GM12878 (cell line): ENCODE data around the gene AARSD1. TPM values are rescaled to one million over a fixed set of nuclear protein-coding genes. Genes with fewer than 3 reads are reported as not detected.
A peak's percentile ranks its signal among the peaks of the same experiment; 100 is the strongest.

Source experiments
- CHD4 ChIP-seq: fragments of 200-600 bp; sonication (generic); IDR thresholded peaks from 2 replicates; pipeline ENCODE4 v1.6.1; 2016; ENCODE audit warnings: mild to moderate bottlenecking
- FOS ChIP-seq: IDR thresholded peaks from 3 replicates; pipeline ENCODE4 v1.6.1; 2011; ENCODE audit warnings: borderline replicate concordance; ENCODE audit not compliant: insufficient read length; ENCODE audit errors: extremely low read depth
- IKZF1 ChIP-seq: fragments of 450-650 bp; conservative IDR thresholded peaks from 2 replicates; pipeline ENCODE4 v1.6.1; 2017; ENCODE audit warnings: antibody characterized with exemption, mild to moderate bottlenecking
- JUNB ChIP-seq: IDR thresholded peaks from 2 replicates; pipeline ENCODE4 v1.6.1; 2016; ENCODE audit warnings: antibody characterized with exemption, mild to moderate bottlenecking
- MTA2 ChIP-seq: fragments of 450-650 bp; IDR thresholded peaks from 2 replicates; pipeline ENCODE4 v1.6.1; 2016; ENCODE audit warnings: low read depth, mild to moderate bottlenecking, moderate library complexity
- PAX5 ChIP-seq: IDR thresholded peaks from 2 replicates; pipeline ENCODE4 v1.6.1; 2011; ENCODE audit warnings: low read depth, low read length, borderline replicate concordance
- RELA ChIP-seq: fragments of 450-650 bp; IDR thresholded peaks from 2 replicates; pipeline ENCODE4 v1.8.0; 2014; ENCODE audit warnings: borderline replicate concordance; ENCODE audit not compliant: partially characterized antibody
- REST ChIP-seq: IDR thresholded peaks from 2 replicates; pipeline ENCODE4 v1.6.1; 2012; ENCODE audit warnings: mild to moderate bottlenecking, low read depth, low read length
- RFX5 ChIP-seq: IDR thresholded peaks from 2 replicates; pipeline ENCODE4 v1.6.1; 2011; ENCODE audit warnings: low read depth, low read length, improper control_type of control experiment
- SMAD5 ChIP-seq: IDR thresholded peaks from 2 replicates; pipeline ENCODE4 v1.6.1; 2016; ENCODE audit warnings: antibody characterized with exemption, low read depth
- SMC3 ChIP-seq: IDR thresholded peaks from 2 replicates; pipeline ENCODE4 v1.6.1; 2011; ENCODE audit warnings: low read length, improper control_type of control experiment, borderline replicate concordance
- SP1 ChIP-seq: IDR thresholded peaks from one replicate; pipeline ENCODE4 v1.6.1; 2011; ENCODE audit warnings: low read depth, low read length
- ZNF217 ChIP-seq: fragments of 450-650 bp; IDR thresholded peaks from 2 replicates; pipeline ENCODE4 v1.6.1; 2017; ENCODE audit warnings: antibody characterized with exemption, mild to moderate bottlenecking
- polyA plus RNA-seq, 11 experiments: library from polyadenylated mRNA; depleted of rRNA in 4 of 11; unstranded in 6 of 11; stranded (reverse) in 5 of 11; fragments of >200 nt; fragmentation: Nextera tagmentation in 4 of 11; fragmentation: Illumina TruSeq in 1 of 11; extraction: Ambion mirVana in 4 of 11; extraction: Trizol in 1 of 11; gene quantifications; 1 replicate in 1 of 11; 2 replicates in 10 of 11; pipeline versions ENCODE4 v1.2.1 to v1.2.3, GENCODE V29; 2011 to 2016; ENCODE audit warnings: inconsistent platforms in 2 of 11, missing spikeins in 2 of 11, low read depth in 1 of 11
- total RNA-seq, 4 experiments: library from RNA; depleted of rRNA in 3 of 4; stranded (reverse); fragments of >200 nt in 3 of 4; fragmentation: Illumina TruSeq in 1 of 4; extraction: Trizol in 1 of 4; gene quantifications; 2 replicates each; pipeline versions ENCODE4 v1.2.1 to v1.2.3, GENCODE V29; 2013 to 2021
- TF ChIP-seq, protein P1 (sequence below): fragments of 450-650 bp; IDR thresholded peaks from 2 replicates; pipeline ENCODE4 v1.6.1; 2017; ENCODE audit warnings: mild to moderate bottlenecking, low read depth, inconsistent platforms; ENCODE audit not compliant: poor library complexity, severe bottlenecking
- TF ChIP-seq, protein P2 (sequence below): IDR thresholded peaks from 2 replicates; pipeline ENCODE4 v1.6.1; 2012; ENCODE audit warnings: improper control_type of control experiment, low read depth, low read length; ENCODE audit not compliant: insufficient replicate concordance
- TF ChIP-seq, protein P3 (sequence below): fragments of 450-650 bp; IDR thresholded peaks from 2 replicates; pipeline ENCODE4 v1.6.1; 2017; ENCODE audit warnings: mild to moderate bottlenecking

Gene AARSD1
- total and polyA plus RNA-seq, 10 of the 15 experiments (the other 5 are each of a cell fraction or from before 2014, with no cell fraction given): 32.2 to 86.2 (median 52.8) TPM

DNA sequence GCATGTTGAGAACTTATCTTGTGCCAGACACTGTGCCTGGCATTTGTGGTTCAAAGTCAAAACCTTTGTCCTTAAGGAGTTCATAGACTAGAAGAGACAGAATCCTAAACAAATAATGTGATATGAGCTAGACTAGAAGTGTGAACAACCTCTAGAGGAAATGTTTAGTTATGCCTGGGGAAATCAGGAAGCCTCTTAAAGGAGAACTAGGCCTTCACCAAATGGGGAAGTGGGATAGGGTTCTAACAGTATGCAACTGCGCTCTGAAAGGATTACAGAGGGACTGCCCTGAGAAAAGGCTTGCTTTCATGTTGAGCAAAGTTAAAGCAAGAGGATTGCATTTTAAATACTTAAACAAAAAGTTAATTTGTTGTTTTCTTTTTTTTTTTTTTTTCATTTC lies 21.0 kb upstream of the AARSD1 start (continued):
- no peak for TF ChIP-seq JUNB
- TF ChIP-seq, protein P1, sequence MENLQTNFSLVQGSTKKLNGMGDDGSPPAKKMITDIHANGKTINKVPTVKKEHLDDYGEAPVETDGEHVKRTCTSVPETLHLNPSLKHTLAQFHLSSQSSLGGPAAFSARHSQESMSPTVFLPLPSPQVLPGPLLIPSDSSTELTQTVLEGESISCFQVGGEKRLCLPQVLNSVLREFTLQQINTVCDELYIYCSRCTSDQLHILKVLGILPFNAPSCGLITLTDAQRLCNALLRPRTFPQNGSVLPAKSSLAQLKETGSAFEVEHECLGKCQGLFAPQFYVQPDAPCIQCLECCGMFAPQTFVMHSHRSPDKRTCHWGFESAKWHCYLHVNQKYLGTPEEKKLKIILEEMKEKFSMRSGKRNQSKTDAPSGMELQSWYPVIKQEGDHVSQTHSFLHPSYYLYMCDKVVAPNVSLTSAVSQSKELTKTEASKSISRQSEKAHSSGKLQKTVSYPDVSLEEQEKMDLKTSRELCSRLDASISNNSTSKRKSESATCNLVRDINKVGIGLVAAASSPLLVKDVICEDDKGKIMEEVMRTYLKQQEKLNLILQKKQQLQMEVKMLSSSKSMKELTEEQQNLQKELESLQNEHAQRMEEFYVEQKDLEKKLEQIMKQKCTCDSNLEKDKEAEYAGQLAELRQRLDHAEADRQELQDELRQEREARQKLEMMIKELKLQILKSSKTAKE: no peak
- TF ChIP-seq SMAD5: no peak
- TF ChIP-seq CHD4: no peak
- no peak for TF ChIP-seq SP1
- TF ChIP-seq RELA: no peak
- peak; percentile 91 for TF ChIP-seq PAX5
- TF ChIP-seq, protein P2, sequence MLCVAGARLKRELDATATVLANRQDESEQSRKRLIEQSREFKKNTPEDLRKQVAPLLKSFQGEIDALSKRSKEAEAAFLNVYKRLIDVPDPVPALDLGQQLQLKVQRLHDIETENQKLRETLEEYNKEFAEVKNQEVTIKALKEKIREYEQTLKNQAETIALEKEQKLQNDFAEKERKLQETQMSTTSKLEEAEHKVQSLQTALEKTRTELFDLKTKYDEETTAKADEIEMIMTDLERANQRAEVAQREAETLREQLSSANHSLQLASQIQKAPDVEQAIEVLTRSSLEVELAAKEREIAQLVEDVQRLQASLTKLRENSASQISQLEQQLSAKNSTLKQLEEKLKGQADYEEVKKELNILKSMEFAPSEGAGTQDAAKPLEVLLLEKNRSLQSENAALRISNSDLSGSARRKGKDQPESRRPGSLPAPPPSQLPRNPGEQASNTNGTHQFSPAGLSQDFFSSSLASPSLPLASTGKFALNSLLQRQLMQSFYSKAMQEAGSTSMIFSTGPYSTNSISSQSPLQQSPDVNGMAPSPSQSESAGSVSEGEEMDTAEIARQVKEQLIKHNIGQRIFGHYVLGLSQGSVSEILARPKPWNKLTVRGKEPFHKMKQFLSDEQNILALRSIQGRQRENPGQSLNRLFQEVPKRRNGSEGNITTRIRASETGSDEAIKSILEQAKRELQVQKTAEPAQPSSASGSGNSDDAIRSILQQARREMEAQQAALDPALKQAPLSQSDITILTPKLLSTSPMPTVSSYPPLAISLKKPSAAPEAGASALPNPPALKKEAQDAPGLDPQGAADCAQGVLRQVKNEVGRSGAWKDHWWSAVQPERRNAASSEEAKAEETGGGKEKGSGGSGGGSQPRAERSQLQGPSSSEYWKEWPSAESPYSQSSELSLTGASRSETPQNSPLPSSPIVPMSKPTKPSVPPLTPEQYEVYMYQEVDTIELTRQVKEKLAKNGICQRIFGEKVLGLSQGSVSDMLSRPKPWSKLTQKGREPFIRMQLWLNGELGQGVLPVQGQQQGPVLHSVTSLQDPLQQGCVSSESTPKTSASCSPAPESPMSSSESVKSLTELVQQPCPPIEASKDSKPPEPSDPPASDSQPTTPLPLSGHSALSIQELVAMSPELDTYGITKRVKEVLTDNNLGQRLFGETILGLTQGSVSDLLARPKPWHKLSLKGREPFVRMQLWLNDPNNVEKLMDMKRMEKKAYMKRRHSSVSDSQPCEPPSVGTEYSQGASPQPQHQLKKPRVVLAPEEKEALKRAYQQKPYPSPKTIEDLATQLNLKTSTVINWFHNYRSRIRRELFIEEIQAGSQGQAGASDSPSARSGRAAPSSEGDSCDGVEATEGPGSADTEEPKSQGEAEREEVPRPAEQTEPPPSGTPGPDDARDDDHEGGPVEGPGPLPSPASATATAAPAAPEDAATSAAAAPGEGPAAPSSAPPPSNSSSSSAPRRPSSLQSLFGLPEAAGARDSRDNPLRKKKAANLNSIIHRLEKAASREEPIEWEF: no peak
- TF ChIP-seq FOS: no peak
- TF ChIP-seq MTA2: no peak
- TF ChIP-seq SMC3: no peak
- TF ChIP-seq IKZF1: peak; percentile 81
- TF ChIP-seq RFX5: no peak
- TF ChIP-seq REST: no peak
- peak; percentile 86; the same call in 1 of the 2 replicates for TF ChIP-seq ZNF217
- TF ChIP-seq, protein P3, sequence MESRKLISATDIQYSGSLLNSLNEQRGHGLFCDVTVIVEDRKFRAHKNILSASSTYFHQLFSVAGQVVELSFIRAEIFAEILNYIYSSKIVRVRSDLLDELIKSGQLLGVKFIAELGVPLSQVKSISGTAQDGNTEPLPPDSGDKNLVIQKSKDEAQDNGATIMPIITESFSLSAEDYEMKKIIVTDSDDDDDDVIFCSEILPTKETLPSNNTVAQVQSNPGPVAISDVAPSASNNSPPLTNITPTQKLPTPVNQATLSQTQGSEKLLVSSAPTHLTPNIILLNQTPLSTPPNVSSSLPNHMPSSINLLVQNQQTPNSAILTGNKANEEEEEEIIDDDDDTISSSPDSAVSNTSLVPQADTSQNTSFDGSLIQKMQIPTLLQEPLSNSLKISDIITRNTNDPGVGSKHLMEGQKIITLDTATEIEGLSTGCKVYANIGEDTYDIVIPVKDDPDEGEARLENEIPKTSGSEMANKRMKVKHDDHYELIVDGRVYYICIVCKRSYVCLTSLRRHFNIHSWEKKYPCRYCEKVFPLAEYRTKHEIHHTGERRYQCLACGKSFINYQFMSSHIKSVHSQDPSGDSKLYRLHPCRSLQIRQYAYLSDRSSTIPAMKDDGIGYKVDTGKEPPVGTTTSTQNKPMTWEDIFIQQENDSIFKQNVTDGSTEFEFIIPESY: no peak
